Lung (tissue), 12 donors: ENCODE measurements around the gene PIH1D1. TPM values are rescaled to one million over a fixed set of nuclear protein-coding genes. Genes with fewer than 3 reads are reported as not detected.

Source experiments
- ATAC-seq: fragments of 200-7000 bp; cut with Tn5 transposase; one replicate; pipeline ENCODE4 v1.9.1; 2020; ENCODE audit warnings: moderate number of reproducible peaks; ENCODE audit not compliant: insufficient read depth, low FRiP score
- DNase-seq, 3 donors: peaks; one replicate each; pipeline ENCODE4 v3.0.0-alpha.2; 2013 to 2017
- H3K27ac ChIP-seq, 2 donors: one replicate each; pipeline ENCODE4 v1.5.1; 2013; ENCODE audit warnings: mild to moderate bottlenecking in 2 of 2, moderate library complexity in 2 of 2, control low read depth in 1 of 2, inconsistent platforms in 1 of 2, low read depth in 1 of 2, low read length in 1 of 2
- H3K27me3 ChIP-seq, 3 donors: one replicate each; pipeline ENCODE4 v1.5.1; 2013; ENCODE audit warnings: low read length in 2 of 3; ENCODE audit not compliant: control insufficient read depth in 3 of 3, insufficient read depth in 3 of 3
- H3K36me3 ChIP-seq, 4 donors: one replicate each; pipeline ENCODE4 v1.5.1; 2013; ENCODE audit warnings: low read length in 4 of 4, mild to moderate bottlenecking in 1 of 4, moderate library complexity in 1 of 4; ENCODE audit not compliant: control insufficient read depth in 4 of 4, insufficient read depth in 4 of 4
- H3K4me1 ChIP-seq, 5 donors: one replicate each; pipeline ENCODE4 v1.5.1; 2013; ENCODE audit warnings: low read length in 5 of 5, mild to moderate bottlenecking in 2 of 5, moderate library complexity in 1 of 5; ENCODE audit not compliant: control insufficient read depth in 5 of 5, insufficient read depth in 5 of 5
- H3K4me3 ChIP-seq: one replicate; pipeline ENCODE4 v1.5.1; 2013; ENCODE audit warnings: mild to moderate bottlenecking, control low read depth, moderate library complexity
- H3K9ac ChIP-seq, 2 donors: one replicate each; pipeline ENCODE4 v1.5.1; 2013; ENCODE audit warnings: low read length in 2 of 2, control low read depth in 1 of 2; ENCODE audit not compliant: insufficient read depth in 1 of 2
- H3K9me3 ChIP-seq, 4 donors: one replicate each; pipeline ENCODE4 v1.5.1; 2013; ENCODE audit warnings: low read length in 3 of 4, mild to moderate bottlenecking in 1 of 4, moderate library complexity in 1 of 4; ENCODE audit not compliant: control insufficient read depth in 4 of 4, insufficient read depth in 3 of 4
- WGBS, 2 donors: extraction: QIAGEN DNeasy Blood & Tissue Kit; methylation state at CpG; one replicate each; pipeline ENCODE4 v1.1.7; 2013; 5-methylcytosine and 5-hydroxymethylcytosine counted together
- polyA plus RNA-seq, 2 donors: library from polyadenylated mRNA; stranded (reverse); fragments of 200-250 nt; gene quantifications; one replicate each; pipeline ENCODE4 v1.2.1, GENCODE V29; 2013
- total RNA-seq, 2 donors: library from RNA; depleted of rRNA in 1 of 2; stranded (reverse); fragments of >200 nt in 1 of 2; gene quantifications; one replicate each; pipeline ENCODE4 v1.2.1, GENCODE V29; 2014 to 2021
- TF ChIP-seq, protein P1 (sequence below): IDR thresholded peaks from 2 replicates; pipeline ENCODE4 v1.5.1; 2012; ENCODE audit warnings: mild to moderate bottlenecking; ENCODE audit errors: control extremely low read depth, extremely low read depth
- donor health status: control.
- donor health status: control.
- donor health status: Bipolar disorder and iron deficiency.
- donor health status: healthy.
- donor health status: DM: yes; HTN: yes; CAD: no.

Gene PIH1D1
- total and polyA plus RNA-seq, 4 donors, result 63.7 to 66.6 (median 65.8) TPM

DNA sequence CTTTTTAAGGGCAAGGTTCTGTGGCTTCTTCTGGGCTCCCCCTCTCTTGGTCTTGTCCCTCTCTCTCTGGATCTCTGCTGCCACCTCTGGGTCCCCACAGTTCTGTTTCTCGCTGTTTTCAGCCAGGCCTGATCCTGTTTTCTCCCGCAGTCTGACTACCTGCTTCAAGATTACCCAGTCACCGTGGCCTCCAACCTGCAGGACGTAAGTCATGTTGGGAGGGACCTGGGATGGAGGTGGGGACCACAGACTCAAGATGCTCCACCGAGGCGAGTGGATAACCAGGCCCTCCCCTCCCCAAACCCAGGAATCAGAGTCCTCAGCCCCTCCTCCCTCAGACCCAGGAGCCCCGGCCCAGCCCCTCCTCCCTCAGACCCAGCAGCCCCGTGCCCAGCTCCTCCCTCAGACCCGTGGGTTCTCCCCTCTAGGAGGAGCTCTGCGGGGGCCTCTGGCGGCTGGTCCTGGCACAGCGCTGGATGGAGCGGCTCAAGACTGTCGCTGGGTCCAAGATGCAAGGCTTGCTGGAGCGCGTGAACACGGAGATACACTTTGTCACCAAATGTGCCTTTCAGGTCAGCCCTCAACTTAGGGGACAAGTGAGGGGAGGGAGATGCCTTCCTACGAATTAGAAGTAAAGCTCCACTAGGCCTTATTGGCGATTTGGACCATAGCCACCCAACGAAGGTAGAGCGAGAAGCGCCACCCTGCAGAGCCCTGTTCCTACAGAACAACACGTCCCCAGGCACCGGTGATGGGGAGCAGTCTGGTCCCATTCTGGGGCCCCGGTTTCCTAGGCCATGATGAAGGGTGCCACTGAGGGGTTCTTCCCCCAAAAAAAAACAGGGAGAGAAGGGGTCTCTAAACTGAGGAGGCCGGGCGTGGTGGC is 24.6 kb upstream of the PIH1D1 start:
- H3K4me1 ChIP-seq, result peaks cover 0 to 11% (median 4%) of the 10 kb centered on the region in 5 donors
- peaks cover 0 to 3% (median 0%) of the 10 kb centered on the region in 3 donors for H3K27me3 ChIP-seq
- no peak overlapping the region for H3K9ac ChIP-seq
- peak; percentile 68 to 77 (median 70) for DNase-seq
- peaks cover 0 to 3% (median 0%) of the 10 kb centered on the region in 4 donors for H3K36me3 ChIP-seq
- no peak overlapping the region for H3K4me3 ChIP-seq
- H3K27ac ChIP-seq, result peak overlapping the region in 1 of 2 donors; percentile 5
- TF ChIP-seq, protein P1, sequence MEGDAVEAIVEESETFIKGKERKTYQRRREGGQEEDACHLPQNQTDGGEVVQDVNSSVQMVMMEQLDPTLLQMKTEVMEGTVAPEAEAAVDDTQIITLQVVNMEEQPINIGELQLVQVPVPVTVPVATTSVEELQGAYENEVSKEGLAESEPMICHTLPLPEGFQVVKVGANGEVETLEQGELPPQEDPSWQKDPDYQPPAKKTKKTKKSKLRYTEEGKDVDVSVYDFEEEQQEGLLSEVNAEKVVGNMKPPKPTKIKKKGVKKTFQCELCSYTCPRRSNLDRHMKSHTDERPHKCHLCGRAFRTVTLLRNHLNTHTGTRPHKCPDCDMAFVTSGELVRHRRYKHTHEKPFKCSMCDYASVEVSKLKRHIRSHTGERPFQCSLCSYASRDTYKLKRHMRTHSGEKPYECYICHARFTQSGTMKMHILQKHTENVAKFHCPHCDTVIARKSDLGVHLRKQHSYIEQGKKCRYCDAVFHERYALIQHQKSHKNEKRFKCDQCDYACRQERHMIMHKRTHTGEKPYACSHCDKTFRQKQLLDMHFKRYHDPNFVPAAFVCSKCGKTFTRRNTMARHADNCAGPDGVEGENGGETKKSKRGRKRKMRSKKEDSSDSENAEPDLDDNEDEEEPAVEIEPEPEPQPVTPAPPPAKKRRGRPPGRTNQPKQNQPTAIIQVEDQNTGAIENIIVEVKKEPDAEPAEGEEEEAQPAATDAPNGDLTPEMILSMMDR, result peak; percentile 1
- no peaks in the 10 kb centered on the region for H3K9me3 ChIP-seq
- 51 to 62% methylated on average over 27 of the region's 27 CpGs for WGBS, 2 donors
- ATAC-seq, result no peak

DNA sequence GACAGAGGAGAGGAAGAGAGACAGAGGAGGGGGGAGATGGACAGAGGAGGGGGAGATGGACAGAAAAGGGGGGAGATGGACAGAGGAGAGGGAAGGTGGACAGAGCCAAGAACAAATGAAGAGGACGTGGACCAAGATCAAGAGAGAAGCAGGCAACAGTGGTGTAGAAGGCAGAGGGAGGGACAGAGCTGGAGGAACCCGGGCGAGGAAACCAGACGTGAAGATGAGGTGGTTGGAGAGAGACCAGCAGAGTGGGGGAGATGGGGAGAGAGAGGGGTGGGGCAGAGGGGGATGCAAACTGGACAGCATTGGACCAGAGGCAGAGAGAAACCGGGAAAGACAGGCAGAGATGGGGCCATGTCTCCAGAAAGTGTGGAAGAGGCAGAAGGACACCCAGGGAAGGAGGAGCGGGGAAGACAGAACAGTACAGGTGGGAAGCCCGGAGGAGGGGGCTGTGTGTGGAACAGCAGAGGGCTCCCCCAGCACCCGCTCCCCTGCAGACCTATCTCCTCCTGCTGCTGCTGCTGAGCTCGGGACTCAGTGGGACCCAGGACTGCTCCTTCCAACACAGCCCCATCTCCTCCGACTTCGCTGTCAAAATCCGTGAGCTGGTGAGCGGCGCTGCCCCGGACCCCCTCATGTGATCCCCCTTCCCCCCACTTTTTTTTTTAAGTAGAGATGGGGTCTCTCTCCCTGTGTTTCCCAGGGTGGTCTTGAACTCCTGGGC is 23.7 kb upstream of the PIH1D1 start:
- Histone ChIP-seq H3K36me3 (peaks cover 0 to 2% (median 0%) of the 10 kb centered on the region in 4 donors), H3K9ac (no peak overlapping the region), H3K27ac (peak overlapping the region in 1 of 2 donors; percentile 84), H3K4me3 (no peak overlapping the region), H3K4me1 (peaks cover 0 to 11% (median 4%) of the 10 kb centered on the region in 5 donors), H3K9me3 (no peaks in the 10 kb centered on the region), H3K27me3 (peaks cover 0 to 3% (median 0%) of the 10 kb centered on the region in 3 donors)
- peak in 1 of 3 donors; percentile 25 for DNase-seq
- WGBS, 2 donors, result 71 to 73% methylated on average over 14 to 15 of the region's 15 CpGs
- TF ChIP-seq, protein P1, result no peak
- no peak for ATAC-seq

DNA sequence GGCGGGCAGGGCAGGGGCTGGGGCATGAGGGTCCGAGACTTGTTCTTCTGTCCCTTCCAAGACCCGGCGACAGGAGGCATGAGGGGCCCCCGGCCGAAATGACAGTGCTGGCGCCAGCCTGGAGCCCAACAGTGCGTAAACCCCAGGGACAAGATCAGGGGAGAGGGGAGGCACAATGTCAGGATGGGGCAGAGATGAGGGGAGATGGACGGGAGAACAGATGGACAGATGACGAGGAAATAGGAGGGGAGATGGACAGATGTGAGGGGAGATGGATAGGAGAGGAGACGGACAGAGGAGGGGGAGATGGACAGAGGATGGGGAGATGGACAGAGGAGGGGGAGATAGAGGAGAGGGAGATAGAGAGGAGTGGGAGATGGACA is 22.9 kb upstream of the PIH1D1 start:
- Histone ChIP-seq H3K4me1 (peaks cover 0 to 11% (median 4%) of the 10 kb centered on the region in 5 donors), H3K27ac (peak overlapping the region; percentile 41 to 84), H3K9ac (peak overlapping the region in 1 of 2 donors; percentile 70), H3K9me3 (no peaks in the 10 kb centered on the region), H3K4me3 (peak overlapping the region; percentile 42), H3K27me3 (peaks cover 0 to 3% (median 0%) of the 10 kb centered on the region in 3 donors), H3K36me3 (peaks cover 0 to 6% (median 0%) of the 10 kb centered on the region in 4 donors)
- no peak for DNase-seq
- WGBS, 2 donors, result 6 to 11% methylated on average over 11 of the region's 11 CpGs
- no peak for ATAC-seq
- TF ChIP-seq, protein P1, result no peak
